Fibroblast of lung (primary cell): Measurements from ENCODE around the gene STK10.

Source experiments
- EZH2 ChIP-seq: IDR thresholded peaks from 2 replicates; pipeline ENCODE4 v1.5.1; 2012; ENCODE audit warnings: low read length, control low read depth, mild to moderate bottlenecking; ENCODE audit errors: missing control alignments
- TF ChIP-seq, protein P1 (sequence below), 2 donors: IDR thresholded peaks in 1 of 2; conservative IDR thresholded peaks in 1 of 2; 1 replicate in 1 of 2; 2 replicates in 1 of 2; pipeline ENCODE4 v1.5.1; 2011 to 2012; ENCODE audit warnings: low read length in 2 of 2, control low read depth in 1 of 2, inconsistent platforms in 1 of 2, low read depth in 1 of 2, mild to moderate bottlenecking in 1 of 2

GRCh38 chr5:172102913-172103626 is 85.0 kb downstream of the STK10 start:
- TF ChIP-seq, protein P1, sequence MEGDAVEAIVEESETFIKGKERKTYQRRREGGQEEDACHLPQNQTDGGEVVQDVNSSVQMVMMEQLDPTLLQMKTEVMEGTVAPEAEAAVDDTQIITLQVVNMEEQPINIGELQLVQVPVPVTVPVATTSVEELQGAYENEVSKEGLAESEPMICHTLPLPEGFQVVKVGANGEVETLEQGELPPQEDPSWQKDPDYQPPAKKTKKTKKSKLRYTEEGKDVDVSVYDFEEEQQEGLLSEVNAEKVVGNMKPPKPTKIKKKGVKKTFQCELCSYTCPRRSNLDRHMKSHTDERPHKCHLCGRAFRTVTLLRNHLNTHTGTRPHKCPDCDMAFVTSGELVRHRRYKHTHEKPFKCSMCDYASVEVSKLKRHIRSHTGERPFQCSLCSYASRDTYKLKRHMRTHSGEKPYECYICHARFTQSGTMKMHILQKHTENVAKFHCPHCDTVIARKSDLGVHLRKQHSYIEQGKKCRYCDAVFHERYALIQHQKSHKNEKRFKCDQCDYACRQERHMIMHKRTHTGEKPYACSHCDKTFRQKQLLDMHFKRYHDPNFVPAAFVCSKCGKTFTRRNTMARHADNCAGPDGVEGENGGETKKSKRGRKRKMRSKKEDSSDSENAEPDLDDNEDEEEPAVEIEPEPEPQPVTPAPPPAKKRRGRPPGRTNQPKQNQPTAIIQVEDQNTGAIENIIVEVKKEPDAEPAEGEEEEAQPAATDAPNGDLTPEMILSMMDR (conservative IDR thresholded peaks at IDR 0.05 in 1 of 2, IDR thresholded peaks at IDR 0.05 in 1 of 2; ENCODE audit: low read depth in 1 of 2, low read length in 2 of 2) = no peak
- TF ChIP-seq EZH2 = no peak
